SW 1271 (cell line): ENCODE results near the gene GPC3.

Experiments
- DNase-seq, 2 experiments: peaks; one replicate each; lab custom pipeline; 2025; lab: John Stamatoyannopoulos, UW

Gene GPC3

GRCh38 chrX:133600536-133600935 is 384.9 kb downstream of the GPC3 start:
- DNase-seq: no peak

GRCh38 chrX:133598601-133599335 is 386.6 kb downstream of the GPC3 start:
- DNase-seq: no peak

DNA sequence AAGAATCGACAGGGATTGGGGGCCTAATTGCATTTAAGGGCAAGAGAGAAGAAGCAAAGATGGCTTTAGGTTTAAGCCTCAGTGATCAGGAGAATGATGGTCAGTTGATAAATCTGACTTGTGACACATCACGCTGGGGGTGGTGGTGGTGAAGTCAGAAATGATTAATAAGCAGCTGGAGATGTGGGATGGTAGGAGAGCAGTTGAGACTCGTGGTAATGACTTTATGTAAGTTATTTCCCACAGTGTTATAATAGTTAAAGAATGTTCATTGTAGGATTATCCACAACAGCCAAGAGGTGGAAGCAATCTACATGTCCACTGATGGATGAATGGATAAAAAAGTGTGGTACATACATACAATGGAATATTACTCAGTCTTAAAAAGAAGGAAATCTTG is 391.2 kb downstream of the GPC3 start:
- no peak for DNase-seq

GRCh38 chrX:133593531-133593930 is 391.9 kb downstream of the GPC3 start:
- no peak for DNase-seq

DNA sequence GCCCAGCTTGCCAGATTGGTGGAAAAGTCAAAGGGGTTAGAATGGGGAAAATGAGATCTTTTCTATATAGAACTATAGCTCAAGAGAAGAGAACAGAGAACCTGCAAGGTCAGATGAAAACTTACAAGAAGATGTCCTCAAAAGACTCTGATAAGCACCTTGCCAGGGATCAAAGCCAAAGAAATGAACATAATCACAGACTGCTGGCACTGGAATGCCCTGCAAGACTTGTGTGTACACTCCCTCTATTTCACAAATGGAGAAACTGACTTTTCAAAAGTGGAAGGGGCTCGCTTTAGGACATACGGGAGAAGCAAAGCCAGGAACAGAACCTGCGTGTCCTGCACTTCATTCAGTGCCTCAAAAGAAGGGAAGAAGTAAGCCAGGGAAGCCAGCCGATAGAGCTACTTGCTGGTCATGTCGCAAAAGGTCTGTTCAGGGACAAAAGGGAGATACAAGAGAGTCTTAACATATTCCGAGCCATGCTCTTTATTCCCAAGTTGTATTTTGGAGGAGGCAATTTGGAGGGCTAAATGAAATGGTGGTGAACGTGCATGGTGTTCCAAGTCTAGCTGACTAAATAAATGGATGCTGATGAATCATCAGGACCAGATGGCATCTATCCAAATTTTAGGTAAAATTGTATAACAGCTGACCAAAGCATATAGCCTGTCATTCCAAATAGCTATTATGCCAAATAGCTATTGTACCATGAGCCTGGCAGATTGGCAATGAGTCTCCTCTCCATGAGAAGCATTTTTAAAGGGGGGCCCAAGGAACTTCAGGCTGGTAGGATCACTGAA is 394.5 kb downstream of the GPC3 start:
- DNase-seq: no peak

GRCh38 chrX:133588827-133589226 is 396.6 kb downstream of the GPC3 start:
- no peak for DNase-seq

GRCh38 chrX:133587818-133588217 is 397.6 kb downstream of the GPC3 start:
- no peak for DNase-seq

DNA sequence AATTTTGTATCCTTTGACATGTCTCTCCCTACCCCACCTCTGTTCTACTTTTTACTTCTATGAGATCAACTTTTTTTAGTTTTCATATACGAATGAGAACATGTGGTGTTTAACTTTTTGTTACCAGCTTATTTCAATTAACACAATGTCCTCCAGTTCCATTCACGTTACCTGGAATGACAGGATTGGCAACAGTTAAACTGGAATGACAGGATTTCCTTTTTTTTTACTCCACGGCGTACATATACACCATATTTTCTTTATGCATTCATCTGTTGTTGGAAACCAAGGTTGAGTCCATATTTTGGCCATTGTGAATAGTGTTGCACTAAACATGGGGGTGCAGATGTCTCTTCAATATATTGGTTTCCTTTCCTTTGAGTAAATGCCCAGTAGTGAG is 398.3 kb downstream of the GPC3 start:
- DNase-seq: no peak

DNA sequence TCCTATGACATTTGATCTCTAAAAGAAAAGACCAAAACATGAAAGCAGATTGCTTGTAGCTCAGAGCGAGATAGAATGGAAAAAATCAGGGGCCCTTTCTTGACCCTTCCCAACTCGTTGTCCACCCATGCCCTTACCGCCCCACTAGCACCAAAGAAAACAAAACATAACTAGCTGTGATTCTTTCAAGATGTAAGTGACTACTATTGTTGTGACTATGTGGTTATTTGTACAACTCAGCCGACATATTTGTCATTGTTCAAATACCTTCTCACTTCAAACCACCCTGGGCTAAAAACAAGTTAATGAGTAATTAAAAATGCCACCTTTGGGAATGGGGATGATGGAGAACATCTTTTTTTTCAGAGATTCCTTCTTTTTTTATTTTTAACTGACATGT is 399.0 kb downstream of the GPC3 start:
- no peak for DNase-seq

- DNase-seq: no peak
Observed at GRCh38 chrX:133583825-133584224, 401.6 kb downstream of the GPC3 start.

DNA sequence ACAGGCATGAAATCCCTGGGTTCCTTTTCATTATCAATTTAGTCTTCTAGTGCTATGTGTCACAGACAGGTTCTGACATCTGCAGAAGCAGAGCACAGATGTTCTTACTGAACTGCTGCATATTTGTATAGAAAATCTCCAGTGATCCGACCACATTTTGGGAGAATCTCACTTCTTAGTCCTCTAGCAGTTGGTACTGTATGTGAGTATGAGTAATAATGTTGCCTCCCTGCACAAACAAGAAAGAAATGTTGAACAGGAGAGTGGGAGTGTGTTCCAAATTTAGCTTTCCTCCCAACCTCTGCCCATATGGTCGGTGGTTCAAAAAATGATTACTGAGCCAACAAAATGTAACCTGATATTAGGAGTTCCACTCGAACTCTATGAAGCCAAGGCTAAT is 404.8 kb downstream of the GPC3 start:
- no peak for DNase-seq

- DNase-seq: no peak
Observed at GRCh38 chrX:133579631-133580030, 405.8 kb downstream of the GPC3 start.

GRCh38 chrX:133576876-133577275 is 408.5 kb downstream of the GPC3 start:
- DNase-seq: no peak

- DNase-seq: no peak
Observed at GRCh38 chrX:133575501-133576136, 409.8 kb downstream of the GPC3 start.

- no peak for DNase-seq
Observed at GRCh38 chrX:133574716-133575115, 410.7 kb downstream of the GPC3 start.

DNA sequence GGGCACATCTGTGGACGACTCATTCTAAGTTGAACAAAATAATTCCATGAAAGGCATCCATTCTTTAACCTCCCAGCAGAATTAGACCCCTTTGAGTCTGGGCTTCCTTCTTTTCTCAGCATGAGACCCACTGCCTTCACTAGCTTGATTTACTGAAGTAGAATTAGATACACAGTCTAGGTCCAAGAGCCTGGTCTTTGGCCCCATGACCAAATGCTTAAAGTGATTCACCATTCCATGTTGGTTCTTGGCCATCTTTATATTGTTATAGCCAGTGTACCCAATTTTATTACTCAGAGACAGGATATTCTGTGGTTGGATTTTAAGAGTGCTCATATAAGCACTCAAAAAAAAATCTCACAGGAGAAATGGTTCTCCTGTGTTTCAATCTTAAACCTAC is 414.8 kb downstream of the GPC3 start:
- no peak for DNase-seq

GRCh38 chrX:133569217-133569616 is 416.2 kb downstream of the GPC3 start:
- DNase-seq: no peak

GRCh38 chrX:133568109-133568508 is 417.3 kb downstream of the GPC3 start:
- DNase-seq: no peak

- no peak for DNase-seq
Observed at GRCh38 chrX:133566876-133567275, 418.5 kb downstream of the GPC3 start.

GRCh38 chrX:133563705-133564104 is 421.7 kb downstream of the GPC3 start:
- no peak for DNase-seq

- no peak for DNase-seq
Observed at GRCh38 chrX:133561251-133561650, 424.1 kb downstream of the GPC3 start.

DNA sequence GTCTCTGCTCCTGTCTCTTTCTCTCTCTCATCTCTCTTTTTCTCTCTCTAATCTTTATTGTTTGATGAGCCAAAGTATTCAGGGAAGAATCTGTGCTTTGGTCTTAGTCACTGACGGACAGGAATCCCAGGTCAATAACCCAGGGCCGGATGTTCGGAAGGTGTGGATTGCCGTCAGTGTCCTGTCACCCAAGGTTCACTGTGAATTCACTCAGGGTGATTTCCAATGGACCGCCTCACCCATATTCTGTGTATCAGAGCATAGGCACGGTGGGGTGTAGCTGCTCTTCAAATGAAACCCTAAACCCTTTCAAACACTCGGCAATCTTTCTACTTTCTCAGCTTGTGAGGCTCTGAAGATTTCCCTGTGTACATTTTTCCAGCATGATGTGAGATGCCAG is 425.5 kb downstream of the GPC3 start:
- no peak for DNase-seq
